Left hindlimb (tissue), 1 donor: ENCODE measurements around the gene ANKRD13D.
A peak's percentile ranks its signal among the peaks of the same experiment; 100 is the strongest.

ENCODE experiments used
- DNase-seq: peaks from one replicate; pipeline ENCODE4 v3.0.0-alpha.2; 2018

ANKRD13D gene

DNA sequence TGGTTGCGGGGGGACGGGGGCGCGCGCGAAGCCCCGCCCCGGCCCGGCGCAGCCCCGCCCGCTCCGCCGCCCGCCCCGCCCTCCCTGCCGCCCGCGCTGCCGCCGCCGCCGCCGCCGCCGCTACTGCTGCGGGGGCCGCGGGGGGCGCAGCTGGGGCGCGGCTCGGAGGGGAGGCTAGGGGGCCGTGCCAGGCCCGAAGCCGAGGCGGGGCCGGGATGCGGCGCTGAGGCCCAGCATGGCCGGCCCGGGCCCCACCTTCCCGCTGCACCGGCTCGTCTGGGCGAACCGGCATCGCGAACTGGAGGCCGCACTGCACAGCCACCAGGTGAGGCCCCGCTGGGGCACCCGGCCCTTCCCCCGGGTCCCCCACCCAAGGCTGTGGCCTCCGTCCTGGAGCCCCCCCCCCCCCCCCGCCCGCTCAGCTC lies at the start of gene ANKRD13D:
Gene ANKRD13D, plus strand, starts transcription at position 78 of the 425 bp plus-strand sequence. Its CDS starts 158 bp downstream, at position 236.
- DNase-seq: no peak

DNA sequence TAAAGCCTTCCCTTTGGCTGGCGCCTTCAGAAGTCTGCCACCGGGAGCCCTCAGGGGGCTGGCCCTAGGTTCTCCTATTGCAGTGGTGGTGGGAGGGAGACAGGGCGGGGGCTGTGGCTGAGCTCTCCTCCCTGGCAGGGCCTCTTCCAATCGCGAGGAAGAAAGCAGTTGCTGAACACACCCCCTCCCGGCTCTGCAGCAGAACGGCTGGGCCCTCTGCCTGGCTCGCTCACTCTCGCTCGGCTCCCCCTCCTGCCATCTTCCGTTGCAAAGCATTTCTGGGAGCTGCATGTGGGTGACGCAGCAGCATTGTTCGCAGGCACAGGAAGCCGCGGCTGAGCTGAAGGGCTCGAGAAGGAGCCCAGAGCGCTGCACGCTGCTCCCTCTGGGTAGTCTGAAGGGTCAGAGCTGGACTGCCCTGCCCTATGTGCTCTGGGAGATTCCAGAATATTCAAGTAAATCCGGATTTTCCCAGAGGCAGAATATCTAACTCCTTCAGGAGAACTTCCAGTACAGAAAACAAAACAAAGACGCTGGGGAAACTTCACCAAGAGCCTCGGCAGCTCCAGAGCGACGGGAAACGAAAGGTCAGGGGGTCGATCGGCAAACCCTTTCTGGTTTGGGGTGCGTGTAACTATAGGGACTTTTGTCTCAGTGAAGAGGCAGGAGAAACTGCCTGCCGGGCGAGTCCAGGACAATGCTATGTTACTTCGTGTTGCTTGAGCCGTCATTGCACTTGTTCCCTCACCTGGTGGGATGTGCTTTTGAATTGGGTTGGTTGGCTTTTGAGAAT lies 49.1 kb upstream of the ANKRD13D start:
- DNase-seq: peak; percentile 99

DNA sequence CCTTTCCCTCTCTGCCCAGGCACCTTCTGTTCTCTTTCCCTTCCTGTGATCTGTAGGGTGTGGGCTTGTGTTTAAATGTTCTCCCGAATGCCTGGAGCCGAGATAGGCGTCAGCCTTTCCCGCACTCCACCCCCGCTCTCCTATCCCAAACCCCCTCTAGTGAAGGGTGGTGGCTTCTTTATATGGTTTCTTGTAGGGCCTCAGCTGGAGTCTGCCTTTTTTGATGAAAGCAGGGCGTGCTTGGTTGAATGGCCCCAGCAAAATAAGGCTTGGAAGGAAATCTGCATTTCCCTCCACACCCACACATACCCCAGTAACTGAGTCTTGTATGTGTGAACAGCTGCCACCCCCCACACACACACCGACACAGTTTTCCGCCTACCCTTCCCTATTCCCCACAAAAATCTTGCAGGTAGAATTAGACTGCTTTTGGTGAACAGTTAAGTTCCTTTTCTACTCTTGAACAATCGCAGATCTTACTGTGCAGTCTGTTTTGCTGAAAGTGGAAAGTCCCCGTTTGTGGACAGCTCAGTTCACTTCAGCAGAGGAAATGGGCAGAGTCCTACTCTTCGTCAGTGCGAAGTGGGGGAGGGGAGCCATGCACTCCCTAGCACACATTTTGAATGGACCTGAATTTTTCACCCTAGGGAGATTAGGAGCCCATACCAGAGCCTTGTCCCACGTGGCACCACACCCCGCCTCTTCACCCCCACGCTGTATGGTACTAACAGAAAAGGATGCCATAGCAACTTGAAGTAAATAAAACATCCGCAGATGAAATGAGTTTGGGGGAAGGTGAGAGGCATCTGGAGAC lies 48.3 kb upstream of the ANKRD13D start:
- peak; percentile 58 for DNase-seq

DNA sequence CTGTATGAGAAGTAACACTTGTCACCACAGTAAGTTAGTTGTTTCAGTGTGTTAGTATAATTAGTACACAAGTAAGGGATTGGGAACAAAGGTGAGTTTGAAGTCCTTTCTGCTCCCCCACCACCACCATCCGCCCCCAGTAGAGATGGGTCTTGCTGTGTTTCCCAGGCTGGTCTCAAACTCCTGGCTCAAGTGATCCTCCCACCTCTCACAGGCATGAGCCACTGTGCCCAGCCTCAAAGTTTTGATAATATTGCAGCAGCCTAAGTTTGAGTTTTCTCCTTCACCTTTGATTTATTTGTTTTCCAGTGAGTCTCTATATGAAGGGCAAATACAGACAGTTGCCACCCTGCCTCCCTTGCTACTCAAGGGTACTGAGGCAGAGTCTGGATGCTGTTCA lies 46.6 kb upstream of the ANKRD13D start:
- no peak for DNase-seq

DNA sequence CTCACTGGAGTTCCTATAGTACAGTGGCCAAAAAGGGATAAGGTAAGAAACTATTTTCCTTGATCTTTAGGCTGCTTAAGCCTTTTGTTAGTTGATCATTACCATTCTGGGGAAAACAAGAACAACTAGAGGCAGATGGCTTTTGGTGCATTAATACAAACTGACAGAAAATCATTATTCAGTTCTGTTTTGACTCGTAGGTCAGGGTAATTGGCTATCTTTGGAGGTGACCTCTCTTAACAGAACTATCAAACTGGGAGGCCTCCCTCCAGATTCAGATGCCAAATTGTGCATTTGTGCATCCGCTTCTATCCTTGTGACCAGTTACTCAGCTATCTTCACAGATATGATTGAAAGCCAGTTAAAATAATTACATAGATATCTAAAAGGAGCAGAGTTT lies 46.1 kb upstream of the ANKRD13D start:
- DNase-seq: no peak

DNA sequence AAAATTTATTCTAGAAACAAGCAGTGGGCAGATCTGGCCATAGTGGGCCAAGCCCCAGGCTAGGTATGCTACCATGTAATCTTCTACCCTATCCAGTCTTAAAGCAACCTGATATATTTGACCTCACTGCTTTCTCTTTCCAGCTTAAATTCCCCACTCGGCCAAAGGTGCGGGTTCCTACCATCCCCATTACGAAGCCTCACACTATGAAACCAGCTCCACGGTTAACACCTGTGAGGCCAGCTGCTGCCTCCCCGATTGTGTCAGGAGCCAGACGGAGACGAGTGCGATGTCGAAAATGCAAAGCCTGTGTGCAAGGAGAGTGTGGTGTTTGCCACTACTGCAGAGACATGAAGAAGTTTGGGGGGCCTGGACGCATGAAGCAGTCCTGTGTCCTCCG lies 44.1 kb upstream of the ANKRD13D start:
- no peak for DNase-seq

DNA sequence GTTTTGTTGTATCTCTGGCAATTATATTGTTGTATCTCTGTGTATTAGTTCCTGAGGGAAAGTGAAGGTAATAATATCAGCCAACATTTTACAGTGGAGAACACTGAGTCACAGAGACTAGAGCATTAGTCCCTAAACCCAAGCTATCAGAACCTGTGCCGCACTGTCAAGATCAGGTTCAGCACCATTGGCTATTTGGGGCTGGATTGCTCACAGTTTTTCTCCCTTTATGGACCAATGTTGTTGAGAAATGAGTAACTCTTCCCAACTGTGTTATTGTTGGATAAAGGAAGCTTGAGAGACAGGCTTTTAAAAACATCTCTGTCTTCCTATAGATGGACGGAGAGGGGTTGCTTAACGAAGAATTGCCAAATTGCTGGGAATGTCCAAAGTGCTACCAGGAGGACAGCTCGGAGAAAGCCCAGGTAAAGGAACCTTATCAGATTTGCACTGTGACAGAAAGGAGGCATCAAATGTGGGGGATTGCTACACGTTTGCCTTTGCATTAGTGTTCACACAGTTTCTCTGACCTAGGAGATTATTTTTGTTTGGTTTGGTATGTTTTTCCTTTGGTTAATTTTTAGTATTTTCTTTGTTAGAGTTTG lies 41.1 kb upstream of the ANKRD13D start:
- DNase-seq: no peak

DNA sequence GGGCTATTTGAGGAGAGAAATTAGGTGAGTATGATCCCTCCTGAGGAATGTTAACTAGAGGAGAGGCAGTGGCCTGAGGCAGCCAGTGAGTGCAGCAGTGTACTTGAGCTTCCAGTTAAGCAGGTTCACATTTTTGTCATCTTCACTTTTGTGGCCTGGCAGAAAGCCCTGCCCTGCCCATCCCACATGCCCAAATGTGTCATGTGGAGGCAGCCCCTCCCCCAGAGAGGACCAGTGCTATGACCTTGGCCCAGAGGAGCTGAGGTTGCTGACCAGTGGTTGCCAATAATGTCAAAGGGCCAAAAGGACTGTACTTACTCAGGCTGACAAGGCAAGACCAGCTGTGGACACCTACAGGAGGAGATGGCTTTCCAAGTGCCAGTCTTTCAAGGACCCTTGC lies 40.5 kb upstream of the ANKRD13D start:
- DNase-seq: no peak

DNA sequence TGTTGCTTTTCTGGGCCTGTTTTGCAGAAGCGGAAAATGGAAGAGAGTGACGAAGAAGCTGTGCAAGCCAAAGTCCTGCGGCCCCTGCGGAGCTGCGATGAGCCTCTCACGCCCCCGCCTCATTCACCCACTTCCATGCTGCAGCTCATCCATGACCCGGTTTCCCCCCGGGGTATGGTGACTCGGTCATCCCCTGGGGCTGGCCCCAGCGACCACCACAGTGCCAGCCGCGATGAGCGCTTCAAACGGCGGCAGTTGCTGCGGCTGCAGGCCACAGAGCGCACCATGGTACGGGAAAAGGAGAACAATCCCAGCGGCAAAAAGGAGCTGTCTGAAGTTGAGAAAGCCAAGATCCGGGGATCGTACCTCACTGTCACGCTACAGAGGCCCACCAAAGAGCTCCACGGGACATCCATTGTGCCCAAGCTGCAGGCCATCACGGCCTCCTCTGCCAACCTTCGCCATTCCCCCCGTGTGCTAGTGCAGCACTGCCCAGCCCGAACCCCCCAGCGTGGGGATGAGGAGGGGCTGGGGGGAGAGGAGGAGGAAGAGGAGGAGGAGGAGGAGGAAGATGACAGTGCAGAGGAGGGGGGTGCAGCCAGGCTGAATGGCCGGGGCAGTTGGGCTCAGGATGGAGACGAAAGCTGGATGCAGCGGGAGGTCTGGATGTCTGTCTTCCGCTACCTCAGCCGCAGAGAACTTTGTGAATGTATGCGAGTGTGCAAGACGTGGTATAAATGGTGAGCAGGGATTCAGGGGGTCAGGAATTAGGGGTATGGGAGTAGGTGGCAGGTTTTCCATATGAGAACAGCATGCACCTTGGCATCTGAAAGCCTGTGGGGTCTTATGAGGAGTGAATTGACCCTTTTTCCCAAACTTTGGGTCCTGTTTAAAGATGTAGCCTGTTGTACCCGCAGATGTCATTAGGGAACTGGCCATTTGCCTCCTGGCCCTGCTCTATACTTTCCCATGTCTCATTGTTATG lies 38.8 kb upstream of the ANKRD13D start:
- DNase-seq: peak; percentile 36

DNA sequence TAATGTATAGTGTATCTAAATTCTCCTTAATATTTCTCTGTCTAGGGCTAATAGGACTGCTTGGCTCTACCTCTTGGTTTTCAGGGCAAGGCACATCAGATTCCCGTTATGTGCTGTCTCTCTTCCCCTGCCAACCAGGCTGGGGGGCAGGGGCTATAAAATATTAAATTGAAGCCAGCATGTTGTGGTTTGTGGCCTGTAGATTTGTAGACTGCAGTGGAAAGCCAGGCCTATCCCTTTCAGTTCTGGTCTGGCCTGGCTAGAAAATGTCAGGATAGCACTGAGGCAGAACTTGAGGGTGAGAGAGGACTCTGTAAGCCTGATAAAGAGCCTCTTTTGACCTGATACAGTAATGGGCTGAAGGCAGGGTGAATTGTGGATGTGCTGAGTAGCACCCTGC lies 37.3 kb upstream of the ANKRD13D start:
- peak; percentile 36 for DNase-seq

DNA sequence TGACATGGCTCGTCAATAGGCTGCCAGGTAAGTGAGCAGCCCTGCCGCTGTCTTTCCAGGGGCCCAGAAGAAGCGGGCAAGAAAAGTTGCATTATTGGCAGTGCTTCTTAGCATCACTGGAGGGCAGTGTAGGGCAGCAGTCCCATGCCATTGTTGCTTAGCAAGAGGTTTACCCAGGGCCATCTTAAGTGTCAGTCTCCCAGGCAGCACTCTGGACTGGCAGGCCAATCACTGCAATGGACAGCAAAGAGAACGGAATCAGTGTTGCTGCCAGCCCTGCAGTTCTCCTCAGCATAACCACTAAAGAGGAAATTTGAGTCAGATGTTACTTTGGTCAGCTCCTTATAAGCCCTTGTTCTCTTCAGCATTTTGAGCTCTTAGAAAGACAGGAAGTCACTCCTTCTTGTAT lies 36.3 kb upstream of the ANKRD13D start:
- peak; percentile 40 for DNase-seq

DNA sequence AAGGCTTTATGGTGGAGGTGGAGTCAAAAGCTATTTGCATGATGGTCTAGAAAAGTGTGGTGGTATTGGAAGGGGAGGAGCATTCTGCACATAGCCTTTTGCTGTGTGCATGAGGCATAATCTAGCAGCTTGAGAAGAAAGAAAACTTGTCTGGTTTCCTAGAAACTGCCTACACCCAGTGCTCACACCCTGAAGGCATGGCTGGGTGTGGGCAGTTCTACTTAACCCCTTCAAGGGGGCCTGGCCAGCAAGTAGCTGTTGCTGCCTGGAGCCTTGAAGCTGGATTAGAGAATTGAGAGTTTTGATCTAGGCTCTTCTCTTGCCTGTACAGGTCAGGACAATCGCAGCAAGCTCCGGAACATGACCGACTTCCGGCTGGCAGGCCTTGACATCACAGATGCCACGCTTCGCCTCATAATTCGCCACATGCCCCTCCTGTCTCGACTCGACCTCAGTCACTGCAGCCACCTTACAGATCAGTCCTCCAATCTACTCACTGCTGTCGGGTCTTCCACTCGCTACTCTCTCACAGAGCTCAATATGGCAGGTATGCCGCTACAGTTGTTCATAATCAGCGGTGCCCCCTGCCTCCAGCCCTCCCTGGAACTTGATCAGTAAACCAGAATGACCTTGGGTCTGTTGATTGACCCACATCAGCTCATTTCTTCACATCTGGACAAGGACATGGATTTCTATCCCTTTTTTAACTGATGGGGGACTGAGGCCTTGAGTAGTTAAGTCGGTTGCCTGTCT lies 35.1 kb upstream of the ANKRD13D start:
- no peak for DNase-seq

DNA sequence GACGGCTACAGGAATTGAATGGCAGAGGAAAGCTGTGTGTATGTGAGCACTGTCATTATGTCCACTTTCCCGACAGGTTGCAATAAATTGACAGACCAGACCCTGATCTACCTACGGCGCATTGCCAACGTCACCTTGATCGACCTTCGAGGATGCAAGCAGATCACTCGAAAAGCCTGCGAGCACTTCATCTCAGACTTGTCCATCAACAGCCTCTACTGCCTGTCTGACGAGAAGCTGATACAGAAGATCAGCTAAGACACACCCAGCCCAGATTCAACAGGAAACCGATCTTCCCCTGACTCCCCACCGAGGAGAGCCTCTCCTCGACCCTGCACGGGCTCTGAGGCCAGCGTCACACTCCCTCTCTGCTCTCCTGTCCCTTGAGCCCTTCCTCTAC lies 34.3 kb upstream of the ANKRD13D start:
- DNase-seq: no peak

DNA sequence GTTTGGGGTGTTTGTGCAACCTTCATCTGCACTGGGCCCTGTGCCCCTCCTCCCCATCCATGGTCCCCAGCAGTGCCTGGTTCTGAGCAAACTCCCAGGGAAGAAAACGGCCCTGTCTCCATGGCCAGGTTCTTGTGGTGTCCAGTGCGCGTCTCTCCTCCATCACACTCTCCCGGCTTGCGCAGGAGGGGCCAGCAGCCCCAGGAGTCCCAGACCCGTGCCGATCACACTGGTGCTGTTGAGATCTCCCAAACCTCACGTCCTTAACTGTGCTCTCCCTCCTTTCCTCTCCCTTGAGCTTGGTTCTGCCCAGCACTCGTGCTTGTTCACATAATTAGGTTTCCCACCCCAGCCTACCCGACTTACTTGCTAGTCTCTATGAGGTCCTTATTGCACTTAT lies 33.8 kb upstream of the ANKRD13D start:
- no peak for DNase-seq

DNA sequence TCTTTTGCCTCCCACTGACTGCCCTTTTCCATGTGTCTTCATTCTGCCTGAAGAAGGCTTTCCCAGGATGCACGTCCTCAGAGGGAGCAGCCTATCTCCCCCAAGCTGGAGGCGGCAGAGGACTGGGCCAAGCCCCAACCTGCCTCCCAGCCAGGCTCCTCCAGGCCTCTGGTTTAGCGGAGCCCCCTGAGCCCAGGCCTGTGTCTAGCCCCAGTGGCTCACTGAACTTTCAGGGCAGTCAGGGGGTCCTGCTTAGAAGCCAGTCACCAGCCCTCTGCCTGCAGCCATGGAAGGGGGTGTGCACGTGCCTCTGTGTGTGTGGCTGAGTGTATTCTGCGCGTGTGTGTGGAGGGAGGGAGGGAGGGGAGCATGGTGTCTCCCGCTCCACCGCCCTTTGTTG lies 33.2 kb upstream of the ANKRD13D start:
- peak; percentile 28 for DNase-seq

DNA sequence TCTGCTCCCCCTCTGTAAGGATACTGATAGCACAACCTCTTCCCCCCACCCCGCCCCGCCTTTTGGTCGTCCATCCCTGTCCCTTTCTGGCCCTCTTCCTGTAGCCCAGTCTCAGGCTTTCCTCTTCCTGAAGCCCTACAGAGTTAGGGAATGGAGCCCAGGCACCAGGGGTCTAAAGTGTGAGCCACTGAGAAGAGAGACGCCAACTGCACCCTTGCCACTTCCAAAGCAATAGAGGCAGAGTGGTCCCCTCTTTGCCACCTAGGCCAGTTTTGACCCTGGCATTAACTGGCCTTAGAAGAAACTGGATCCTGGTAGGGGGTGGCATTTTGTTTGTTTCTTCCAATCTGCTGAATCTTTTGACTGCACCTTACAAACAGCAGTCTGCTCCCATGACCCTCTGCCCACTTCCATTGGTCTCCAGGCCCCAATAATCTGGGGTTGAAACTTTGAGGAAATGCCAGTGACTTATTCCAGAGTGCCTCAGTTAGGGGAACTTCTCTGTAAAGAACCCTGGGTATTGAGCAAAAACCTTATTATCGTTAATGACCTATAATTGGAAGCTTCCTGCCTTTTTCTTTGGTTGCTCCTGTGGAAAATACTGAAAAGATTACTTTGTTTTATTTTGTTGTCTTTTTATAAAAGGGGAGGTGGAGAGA lies 32.5 kb upstream of the ANKRD13D start:
- DNase-seq: no peak

DNA sequence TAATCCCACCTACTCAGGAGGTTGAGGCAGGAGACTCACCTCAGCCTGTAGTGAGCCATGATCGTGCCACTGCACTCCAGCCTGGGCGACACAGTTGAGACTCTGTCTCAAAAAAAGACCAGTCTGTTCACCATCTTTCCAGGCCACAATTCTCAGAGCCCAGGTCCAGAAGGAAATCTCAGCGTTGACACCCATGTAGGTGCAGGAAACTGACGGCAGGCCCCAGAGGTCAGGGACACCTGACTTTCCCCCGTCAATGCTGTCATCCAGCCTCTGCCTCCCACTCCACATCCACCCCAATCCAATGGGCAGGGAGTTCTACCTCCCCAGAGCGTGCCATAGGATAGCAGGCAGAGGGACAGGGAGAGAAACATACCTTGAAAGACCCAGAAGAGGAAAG lies 28.7 kb upstream of the ANKRD13D start:
- DNase-seq: peak; percentile 22

DNA sequence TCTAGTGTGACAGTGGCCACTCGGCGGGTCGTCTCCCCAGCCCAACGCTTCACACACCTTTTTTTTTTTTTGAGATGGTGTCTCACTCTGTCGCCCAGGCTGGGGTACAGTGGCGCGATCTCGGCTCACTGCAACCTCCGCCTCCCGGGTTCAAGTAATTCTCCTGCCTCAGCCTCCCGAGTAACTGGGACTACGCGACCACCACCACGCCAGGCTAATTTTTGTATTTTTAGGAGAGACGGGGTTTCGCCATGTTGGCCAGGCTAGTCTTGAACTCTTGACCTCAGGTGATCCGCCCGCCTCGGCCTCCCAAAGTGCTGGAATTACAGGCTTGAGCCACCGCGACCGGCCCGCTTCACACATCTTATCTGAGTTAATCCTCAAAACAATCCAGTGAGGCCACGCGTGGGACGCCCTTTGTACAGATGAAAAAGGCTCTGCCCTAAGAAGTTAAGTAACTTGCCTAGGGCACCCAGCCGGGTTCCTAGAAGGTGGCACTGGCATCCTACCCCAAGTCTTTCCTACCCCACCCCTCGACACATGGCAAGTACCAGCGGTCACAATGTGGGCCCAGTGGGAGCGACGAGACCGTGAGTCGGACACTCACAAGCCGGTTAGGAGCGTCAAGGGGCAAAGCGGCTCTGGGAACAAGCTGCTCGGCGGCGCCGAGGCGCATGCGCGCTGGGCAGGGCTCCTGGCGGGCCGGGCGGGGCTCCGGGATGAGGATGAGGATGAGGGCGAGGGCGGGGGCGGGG lies 28.0 kb upstream of the ANKRD13D start:
- peak; percentile 71 for DNase-seq

DNA sequence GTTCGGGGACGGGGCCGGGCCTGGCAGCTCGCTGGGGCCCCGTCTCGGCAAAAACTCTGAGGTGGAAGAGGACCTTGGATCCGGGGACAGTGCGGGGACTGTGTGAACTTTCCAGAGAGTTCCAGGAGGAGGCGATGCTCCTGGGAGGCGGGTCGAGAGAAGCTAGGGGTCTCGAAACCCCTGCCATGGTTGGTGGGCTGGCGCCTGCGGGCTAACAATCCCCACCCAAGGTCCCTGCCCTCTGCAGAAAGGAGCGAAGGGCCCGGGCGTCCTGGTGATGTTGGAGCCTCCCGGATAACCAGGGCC lies 27.5 kb upstream of the ANKRD13D start:
- DNase-seq: no peak

DNA sequence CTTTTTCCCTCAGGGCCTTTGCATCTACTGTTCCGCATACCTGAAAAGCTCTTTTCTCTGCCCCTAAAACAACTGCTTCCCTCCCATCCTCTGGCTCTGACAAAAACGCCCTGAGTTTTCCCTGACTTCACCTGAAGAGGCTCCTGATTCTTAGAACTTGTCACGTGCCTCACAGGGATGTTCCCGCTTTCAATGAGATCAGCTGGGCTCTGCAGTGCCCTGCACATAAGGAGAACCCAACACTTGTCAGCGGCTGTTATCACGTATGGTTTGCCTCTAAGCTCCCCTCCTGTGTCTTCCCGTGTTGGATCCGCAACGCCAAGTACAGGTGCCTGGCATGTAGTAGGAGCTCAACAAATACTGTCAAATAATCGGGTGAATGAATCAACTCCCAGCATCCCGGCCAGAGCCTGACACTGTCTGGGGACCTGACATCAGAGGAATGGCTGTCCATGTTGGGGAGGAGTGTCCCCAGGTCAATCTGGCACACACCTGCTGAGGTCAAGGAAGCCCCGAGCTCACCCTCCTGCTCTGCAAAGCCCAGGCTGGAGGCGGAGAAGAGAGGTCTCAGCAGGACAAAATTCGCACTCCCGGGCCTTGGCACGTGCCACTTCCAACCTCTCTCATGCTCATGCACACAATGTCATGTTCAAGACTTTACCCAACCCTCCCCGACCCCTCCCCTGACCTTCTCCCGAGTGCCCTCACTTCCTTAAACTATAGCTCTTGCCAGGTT lies 27.0 kb upstream of the ANKRD13D start:
- peak; percentile 29 for DNase-seq
